Superior temporal gyrus (tissue), 1 donor: ENCODE results near the gene MIDN.

Experiments
- DNase-seq: peaks from one replicate; pipeline ENCODE4 v3.0.0-alpha.2; 2016; ENCODE audit errors: extremely low spot score

Gene MIDN

GRCh38 chr19:1282588-1283206 lies 34.3 kb downstream of the MIDN start:
- no peak for DNase-seq

GRCh38 chr19:1283207-1283916 lies 35.0 kb downstream of the MIDN start:
- no peak for DNase-seq

GRCh38 chr19:1283917-1284292 lies 35.5 kb downstream of the MIDN start:
- DNase-seq = no peak

GRCh38 chr19:1284293-1284978 lies 36.1 kb downstream of the MIDN start:
- no peak for DNase-seq

GRCh38 chr19:1284979-1285736 lies 36.8 kb downstream of the MIDN start:
- DNase-seq = no peak

GRCh38 chr19:1285737-1286360 lies 37.5 kb downstream of the MIDN start, which contains the start of gene EFNA2:
TSS of gene EFNA2 (plus strand) at chr19:1285873. CDS start at chr19:1286169, 296 bp downstream.
- DNase-seq = no peak

GRCh38 chr19:1286487-1287353 lies 38.3 kb downstream of the MIDN start:
- DNase-seq = no peak

- no peak for DNase-seq
Observed at GRCh38 chr19:1287354-1288225, 39.2 kb downstream of the MIDN start.

GRCh38 chr19:1288226-1288612 lies 39.8 kb downstream of the MIDN start:
- DNase-seq = no peak

GRCh38 chr19:1288833-1289685 lies 40.7 kb downstream of the MIDN start:
- no peak for DNase-seq

GRCh38 chr19:1289686-1290025 lies 41.3 kb downstream of the MIDN start:
- DNase-seq = no peak

- no peak for DNase-seq
Observed at GRCh38 chr19:1290196-1290702, 41.9 kb downstream of the MIDN start.

- DNase-seq = no peak
Observed at GRCh38 chr19:1290703-1291651, 42.6 kb downstream of the MIDN start.

- DNase-seq = no peak
Observed at GRCh38 chr19:1291761-1292418, 43.5 kb downstream of the MIDN start.

GRCh38 chr19:1292419-1293151 lies 44.2 kb downstream of the MIDN start:
- DNase-seq = no peak
